ENCODE results near the gene RFC4.
"Not testable (repeated sequence)": the region's sequence is repeated elsewhere in the genome, so short reads cannot be mapped to it uniquely, and the experiment has no call there.

The RFC4 gene

GRCh38 chr3:186806089-186807055 is at the start of gene RFC4:
Gene RFC4 (minus strand): TSS chr3:186806482. CDS start chr3:186804713, 1,769 bp downstream.
- Histone ChIP-seq H3K9ac (ENCODE audit: low read depth, low read length) (peak within 1 kb of the TSS; percentile 98), H3K27me3 (ENCODE audit: control insufficient read depth, insufficient read depth, low read length) (no peaks in the 10 kb centered on the region), H3K4me3 (ENCODE audit: low read depth, low read length) (peak within 1 kb of the TSS; percentile 98), H3K9me3 (ENCODE audit: control insufficient read depth, insufficient read depth, low read length) (no peaks in the 10 kb centered on the region), H3K36me3 (ENCODE audit: control insufficient read depth, insufficient read depth, low read length) (peaks cover 18% of the 10 kb centered on the region), H3K4me1 (ENCODE audit: control insufficient read depth, insufficient read depth, low read length) (peaks cover 7% of the 10 kb centered on the region)

- Histone ChIP-seq H3K4me3 (ENCODE audit: low read depth, low read length) (no peak overlapping the region), H3K27me3 (ENCODE audit: control insufficient read depth, insufficient read depth, low read length) (no peaks in the 10 kb centered on the region), H3K4me1 (ENCODE audit: control insufficient read depth, insufficient read depth, low read length) (no peaks in the 10 kb centered on the region), H3K36me3 (ENCODE audit: control insufficient read depth, insufficient read depth, low read length) (no peaks in the 10 kb centered on the region), H3K9ac (ENCODE audit: low read depth, low read length) (no peak overlapping the region), H3K9me3 (ENCODE audit: control insufficient read depth, insufficient read depth, low read length) (no peaks in the 10 kb centered on the region)
These were observed 48.7 kb upstream of the RFC4 start for GRCh38 chr3:186854954-186855353.

DNA sequence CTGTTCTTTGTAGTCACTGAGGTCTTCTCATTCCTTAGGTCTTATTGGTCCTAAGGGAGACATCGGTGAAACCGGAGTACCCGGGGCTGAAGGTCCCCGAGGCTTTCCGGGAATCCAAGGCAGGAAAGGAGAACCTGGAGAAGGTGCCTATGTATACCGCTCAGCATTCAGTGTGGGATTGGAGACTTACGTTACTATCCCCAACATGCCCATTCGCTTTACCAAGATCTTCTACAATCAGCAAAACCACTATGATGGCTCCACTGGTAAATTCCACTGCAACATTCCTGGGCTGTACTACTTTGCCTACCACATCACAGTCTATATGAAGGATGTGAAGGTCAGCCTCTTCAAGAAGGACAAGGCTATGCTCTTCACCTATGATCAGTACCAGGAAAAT is 47.9 kb upstream of the RFC4 start:
- H3K9me3 ChIP-seq (ENCODE audit: control insufficient read depth, insufficient read depth, low read length), result no peaks in the 10 kb centered on the region
- no peak overlapping the region for H3K4me3 ChIP-seq (ENCODE audit: low read depth, low read length)
- H3K27me3 ChIP-seq (ENCODE audit: control insufficient read depth, insufficient read depth, low read length), result no peaks in the 10 kb centered on the region
- H3K36me3 ChIP-seq (ENCODE audit: control insufficient read depth, insufficient read depth, low read length), result no peaks in the 10 kb centered on the region
- H3K9ac ChIP-seq (ENCODE audit: low read depth, low read length), result no peak overlapping the region
- H3K4me1 ChIP-seq (ENCODE audit: control insufficient read depth, insufficient read depth, low read length), result no peaks in the 10 kb centered on the region

- no peaks in the 10 kb centered on the region for H3K4me1 ChIP-seq (ENCODE audit: control insufficient read depth, insufficient read depth, low read length)
- no peaks in the 10 kb centered on the region for H3K27me3 ChIP-seq (ENCODE audit: control insufficient read depth, insufficient read depth, low read length)
- H3K36me3 ChIP-seq (ENCODE audit: control insufficient read depth, insufficient read depth, low read length), result no peaks in the 10 kb centered on the region
- H3K4me3 ChIP-seq (ENCODE audit: low read depth, low read length), result no peak overlapping the region
- H3K9ac ChIP-seq (ENCODE audit: low read depth, low read length), result no peak overlapping the region
- no peaks in the 10 kb centered on the region for H3K9me3 ChIP-seq (ENCODE audit: control insufficient read depth, insufficient read depth, low read length)
These were observed 46.7 kb upstream of the RFC4 start for GRCh38 chr3:186852994-186853393.

DNA sequence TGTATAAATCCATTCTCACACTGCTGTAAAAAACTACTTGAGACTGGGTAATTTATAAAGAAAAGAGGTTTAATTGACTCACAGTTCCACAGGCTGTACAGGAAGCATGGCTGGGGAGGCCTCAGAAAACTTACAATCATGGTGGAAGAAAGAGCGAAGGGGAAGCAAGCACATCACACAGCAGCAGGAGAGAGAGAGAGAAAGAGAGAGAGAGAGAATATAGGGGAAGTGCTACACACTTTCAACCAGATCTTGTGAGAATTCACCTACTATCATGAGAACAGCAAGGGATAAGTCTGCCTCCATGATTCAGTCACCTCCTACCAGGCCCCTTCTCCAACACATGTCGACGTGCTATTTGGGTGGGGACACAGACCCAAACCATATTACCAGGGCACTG is 45.6 kb upstream of the RFC4 start:
- H3K27me3 ChIP-seq (ENCODE audit: control insufficient read depth, insufficient read depth, low read length); H3K36me3 ChIP-seq (ENCODE audit: control insufficient read depth, insufficient read depth, low read length); H3K4me3 ChIP-seq (ENCODE audit: low read depth, low read length); H3K9me3 ChIP-seq (ENCODE audit: control insufficient read depth, insufficient read depth, low read length); H3K9ac ChIP-seq (ENCODE audit: low read depth, low read length); H3K4me1 ChIP-seq (ENCODE audit: control insufficient read depth, insufficient read depth, low read length): not testable (repeated sequence)

DNA sequence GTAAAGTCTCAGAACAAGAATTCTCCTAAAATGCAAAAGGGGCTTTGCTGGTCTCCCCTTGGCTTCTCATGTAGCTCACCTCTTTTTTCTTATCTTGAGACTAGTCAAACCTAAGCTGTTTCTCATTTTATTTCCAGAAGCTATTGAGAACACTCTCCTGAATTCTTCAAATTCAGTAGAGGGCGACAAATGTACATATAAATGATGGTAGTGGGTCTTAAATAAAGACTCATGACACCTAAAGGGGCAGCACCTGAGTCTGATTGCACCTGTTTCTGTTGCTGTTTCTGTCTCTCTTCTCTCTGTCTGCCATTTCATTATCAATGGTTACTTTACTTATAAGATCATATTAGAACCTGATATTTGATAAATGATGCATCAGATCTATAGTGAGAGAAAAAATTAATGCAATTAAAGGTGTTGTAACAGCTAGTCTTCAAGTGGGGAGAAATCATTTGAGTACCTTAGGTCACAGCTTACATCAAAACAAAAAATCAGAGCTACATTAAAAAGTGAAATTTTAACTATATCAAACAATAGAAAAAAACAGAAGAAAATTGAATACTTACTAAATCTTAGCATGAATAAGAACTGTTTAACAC is 43.2 kb upstream of the RFC4 start:
- H3K36me3 ChIP-seq (ENCODE audit: control insufficient read depth, insufficient read depth, low read length), result no peaks in the 10 kb centered on the region

DNA sequence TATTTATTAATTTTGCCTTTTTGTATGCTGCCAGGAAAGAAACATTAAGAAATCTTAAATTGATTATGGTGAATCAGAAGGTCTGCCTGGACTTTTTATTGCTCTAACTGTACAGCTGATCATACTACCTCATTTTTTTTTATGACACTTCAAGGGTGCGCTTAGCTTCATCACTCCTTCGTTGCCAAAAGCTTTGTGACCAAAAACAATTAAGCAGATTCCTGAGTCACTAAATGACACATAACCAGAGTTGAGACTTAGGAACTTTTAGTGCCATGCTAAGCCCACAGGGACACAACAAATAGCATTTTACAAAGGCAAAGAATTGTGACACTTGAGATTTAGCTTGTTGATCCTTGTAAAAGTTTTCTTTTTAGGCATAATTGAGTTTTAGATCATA is 41.2 kb upstream of the RFC4 start:
- H3K4me3 ChIP-seq (ENCODE audit: low read depth, low read length), result no peak overlapping the region
- H3K9ac ChIP-seq (ENCODE audit: low read depth, low read length), result no peak overlapping the region
- no peaks in the 10 kb centered on the region for H3K27me3 ChIP-seq (ENCODE audit: control insufficient read depth, insufficient read depth, low read length)
- H3K4me1 ChIP-seq (ENCODE audit: control insufficient read depth, insufficient read depth, low read length), result no peaks in the 10 kb centered on the region
- H3K9me3 ChIP-seq (ENCODE audit: control insufficient read depth, insufficient read depth, low read length), result no peaks in the 10 kb centered on the region
- H3K36me3 ChIP-seq (ENCODE audit: control insufficient read depth, insufficient read depth, low read length), result no peaks in the 10 kb centered on the region

More for the DNA sequence above, 43.2 kb upstream of the RFC4 start:
- no peaks in the 10 kb centered on the region for H3K4me1 ChIP-seq (ENCODE audit: control insufficient read depth, insufficient read depth, low read length)
- no peak overlapping the region for H3K4me3 ChIP-seq (ENCODE audit: low read depth, low read length)
- H3K9me3 ChIP-seq (ENCODE audit: control insufficient read depth, insufficient read depth, low read length), result no peaks in the 10 kb centered on the region
- no peak overlapping the region for H3K9ac ChIP-seq (ENCODE audit: low read depth, low read length)
- no peaks in the 10 kb centered on the region for H3K27me3 ChIP-seq (ENCODE audit: control insufficient read depth, insufficient read depth, low read length)

DNA sequence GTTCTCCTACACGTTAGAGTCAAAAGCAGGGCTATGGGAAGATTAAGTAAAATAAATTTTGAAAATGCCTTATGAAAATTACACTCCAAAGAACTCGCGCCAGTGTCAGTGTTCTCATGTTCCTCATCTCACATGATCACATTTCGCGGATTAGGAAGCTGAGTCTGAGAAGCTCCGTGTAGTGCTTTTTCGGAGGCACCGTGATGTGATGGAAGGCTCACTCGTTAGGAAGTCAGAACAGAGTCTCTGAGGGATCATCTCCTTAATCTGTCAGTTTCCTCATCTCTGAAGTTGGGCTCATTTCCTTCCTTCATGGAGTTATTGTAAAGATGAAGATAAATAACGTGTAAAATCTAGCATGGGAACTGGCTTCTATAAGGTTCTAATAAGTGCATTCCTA is 39.5 kb upstream of the RFC4 start:
- H3K9ac ChIP-seq (ENCODE audit: low read depth, low read length), result no peak overlapping the region
- H3K36me3 ChIP-seq (ENCODE audit: control insufficient read depth, insufficient read depth, low read length), result no peaks in the 10 kb centered on the region
- no peaks in the 10 kb centered on the region for H3K9me3 ChIP-seq (ENCODE audit: control insufficient read depth, insufficient read depth, low read length)
- H3K27me3 ChIP-seq (ENCODE audit: control insufficient read depth, insufficient read depth, low read length), result no peaks in the 10 kb centered on the region
- H3K4me1 ChIP-seq (ENCODE audit: control insufficient read depth, insufficient read depth, low read length), result no peaks in the 10 kb centered on the region
- no peak overlapping the region for H3K4me3 ChIP-seq (ENCODE audit: low read depth, low read length)

GRCh38 chr3:186844908-186845307 is 38.6 kb upstream of the RFC4 start:
- H3K9ac ChIP-seq (ENCODE audit: low read depth, low read length), result no peak overlapping the region
- no peaks in the 10 kb centered on the region for H3K4me1 ChIP-seq (ENCODE audit: control insufficient read depth, insufficient read depth, low read length)
- no peaks in the 10 kb centered on the region for H3K27me3 ChIP-seq (ENCODE audit: control insufficient read depth, insufficient read depth, low read length)
- no peak overlapping the region for H3K4me3 ChIP-seq (ENCODE audit: low read depth, low read length)
- H3K9me3 ChIP-seq (ENCODE audit: control insufficient read depth, insufficient read depth, low read length), result no peaks in the 10 kb centered on the region
- no peaks in the 10 kb centered on the region for H3K36me3 ChIP-seq (ENCODE audit: control insufficient read depth, insufficient read depth, low read length)

- Histone ChIP-seq H3K27me3 (ENCODE audit: control insufficient read depth, insufficient read depth, low read length) (no peaks in the 10 kb centered on the region), H3K9ac (ENCODE audit: low read depth, low read length) (no peak overlapping the region), H3K4me1 (ENCODE audit: control insufficient read depth, insufficient read depth, low read length) (no peaks in the 10 kb centered on the region), H3K36me3 (ENCODE audit: control insufficient read depth, insufficient read depth, low read length) (no peaks in the 10 kb centered on the region), H3K9me3 (ENCODE audit: control insufficient read depth, insufficient read depth, low read length) (no peaks in the 10 kb centered on the region), H3K4me3 (ENCODE audit: low read depth, low read length) (no peak overlapping the region)
These were observed 36.8 kb upstream of the RFC4 start for GRCh38 chr3:186843039-186843432.

- no peaks in the 10 kb centered on the region for H3K27me3 ChIP-seq (ENCODE audit: control insufficient read depth, insufficient read depth, low read length)
- no peak within 1 kb of the TSS for H3K4me3 ChIP-seq (ENCODE audit: low read depth, low read length)
- no peak within 1 kb of the TSS for H3K9ac ChIP-seq (ENCODE audit: low read depth, low read length)
- H3K9me3 ChIP-seq (ENCODE audit: control insufficient read depth, insufficient read depth, low read length), result no peaks in the 10 kb centered on the region
- no peaks in the 10 kb centered on the region for H3K36me3 ChIP-seq (ENCODE audit: control insufficient read depth, insufficient read depth, low read length)
- no peaks in the 10 kb centered on the region for H3K4me1 ChIP-seq (ENCODE audit: control insufficient read depth, insufficient read depth, low read length)
These were observed 36.2 kb upstream of the RFC4 start, which contains the start of gene ADIPOQ for GRCh38 chr3:186842426-186843038. Gene ADIPOQ (plus strand): TSS chr3:186842710. CDS start chr3:186853059, 10,349 bp downstream.

Measured in iPS-15b (cell line).